A673 (cell line): ENCODE results near the gene COL4A2. TPM values are rescaled to one million over a fixed set of nuclear protein-coding genes. Genes with fewer than 3 reads are reported as not detected.
A peak's percentile ranks its signal among the peaks of the same experiment; 100 is the strongest.

Experiments used
- BruUV-seq: library from RNA; stranded (reverse); fragments of 400-500 nt; replicated peaks from 2 replicates; lab custom pipeline; 2021; lab: Mats Ljungman, UMichigan
- CTCF ChIA-PET: fragments of 300-600 bp; sonication (Branson Sonifier 250); formaldehyde crosslinking; loops from one replicate; lab custom pipeline; 2022; ENCODE audit warnings: antibody characterized with exemption; lab: Charles Lee
- POLR2A ChIA-PET: fragments of 300-600 bp; sonication (Branson Sonifier 250); formaldehyde crosslinking; loops from one replicate; lab custom pipeline; 2022; ENCODE audit warnings: antibody characterized with exemption; ENCODE audit not compliant: low non-redundant PET; lab: Charles Lee
- DNase-seq: peaks from one replicate; pipeline ENCODE4 v3.0.0-alpha.2; 2015; ENCODE audit warnings: low spot score
- H3K27ac ChIP-seq: fragments of 200-600 bp; sonication (generic); 2 replicates; pipeline ENCODE4 v1.5.1; 2016; ENCODE audit warnings: mixed run types, low read depth, mild to moderate bottlenecking, mixed read lengths, antibody characterized with exemption, low read length; ENCODE audit not compliant: poor library complexity, severe bottlenecking
- H3K27me3 ChIP-seq: fragments of 200-600 bp; sonication (generic); replicated peaks from 2 replicates; pipeline ENCODE4 v1.6.1; 2017; ENCODE audit warnings: mixed run types, low read depth, mild to moderate bottlenecking, mixed read lengths, antibody characterized with exemption, low read length; ENCODE audit not compliant: insufficient read depth, poor library complexity
- H3K36me3 ChIP-seq: fragments of 200-600 bp; sonication (generic); 2 replicates; pipeline ENCODE4 v1.6.1; 2016; ENCODE audit warnings: mixed run types, mild to moderate bottlenecking, mixed read lengths, antibody characterized with exemption, low read length; ENCODE audit not compliant: insufficient read depth, poor library complexity, severe bottlenecking
- H3K4me1 ChIP-seq: fragments of 200-600 bp; sonication (generic); 2 replicates; pipeline ENCODE4 v1.6.1; 2017; ENCODE audit warnings: mixed run types, mild to moderate bottlenecking, mixed read lengths, antibody characterized with exemption, low read length; ENCODE audit not compliant: insufficient read depth, poor library complexity, severe bottlenecking
- H3K4me3 ChIP-seq: fragments of 200-600 bp; sonication (generic); 2 replicates; pipeline ENCODE4 v1.5.1; 2016; ENCODE audit warnings: low read depth, mixed run types, mild to moderate bottlenecking, mixed read lengths, low read length; ENCODE audit not compliant: poor library complexity, severe bottlenecking
- H3K9me3 ChIP-seq: fragments of 200-600 bp; sonication (generic); 2 replicates; pipeline ENCODE4 v1.6.1; 2016; ENCODE audit warnings: mixed run types, low read depth, mild to moderate bottlenecking, mixed read lengths, antibody characterized with exemption, low read length; ENCODE audit not compliant: poor library complexity, severe bottlenecking
- CTCF ChIP-seq: fragments of 300-800, 200-600 bp; sonication (generic); conservative IDR thresholded peaks from 2 replicates; pipeline ENCODE4 v1.5.1; 2017; ENCODE audit warnings: low read depth, mild to moderate bottlenecking, antibody characterized with exemption, low read length, moderate library complexity, mixed read lengths
- EZH2 ChIP-seq: fragments of 200-600 bp; sonication (generic); IDR thresholded peaks from 2 replicates; pipeline ENCODE4 v1.6.1; 2017; ENCODE audit warnings: borderline replicate concordance, low read depth, mild to moderate bottlenecking, mixed read lengths, antibody characterized with exemption, low read length; ENCODE audit not compliant: poor library complexity, severe bottlenecking
- intact Hi-C: fragments of 100-400 bp; cut with micrococcal nuclease; formaldehyde crosslinking; loops from one replicate; pipeline ENCODE4 v1.10.0; 2022; ENCODE audit not compliant: unreplicated experiment
- total RNA-seq: library from RNA; stranded (reverse); gene quantifications from 2 replicates; pipeline ENCODE4 v1.2.3, GENCODE V29; 2021

Gene COL4A2
- total RNA-seq, 1 experiment from 2014 or later, result 184 TPM

- intact Hi-C loops, result no loop called here
- H3K27ac ChIP-seq, result no peak overlapping the region
- H3K27me3 ChIP-seq, result no peaks in the 10 kb centered on the region
- H3K4me1 ChIP-seq, result peaks cover 6% of the 10 kb centered on the region
- CTCF ChIA-PET, result no interaction called here
- BruUV-seq, result no TSS peak
- H3K36me3 ChIP-seq, result peaks cover 10% of the 10 kb centered on the region
- no peak overlapping the region for H3K4me3 ChIP-seq
- TF ChIP-seq CTCF (no peak), EZH2 (no peak)
- H3K9me3 ChIP-seq, result no peaks in the 10 kb centered on the region
- POLR2A ChIA-PET, result no interaction called here
- DNase-seq, result peak; percentile 49
Observed at GRCh38 chr13:110442930-110443621, 136.0 kb downstream of the COL4A2 start.

GRCh38 chr13:110443622-110444225 lies 136.6 kb downstream of the COL4A2 start:
- ChIA-PET CTCF (no interaction called here), POLR2A (no interaction called here)
- Histone ChIP-seq H3K27ac (no peak overlapping the region), H3K9me3 (no peaks in the 10 kb centered on the region), H3K4me3 (no peak overlapping the region), H3K4me1 (peaks cover 6% of the 10 kb centered on the region), H3K36me3 (peaks cover 10% of the 10 kb centered on the region), H3K27me3 (no peaks in the 10 kb centered on the region)
- no TSS peak for BruUV-seq
- intact Hi-C loops, result no loop called here
- no peak for DNase-seq
- TF ChIP-seq EZH2 (no peak), CTCF (no peak)

GRCh38 chr13:110444226-110444653 lies 137.2 kb downstream of the COL4A2 start:
- H3K36me3 ChIP-seq, result peaks cover 10% of the 10 kb centered on the region
- no peaks in the 10 kb centered on the region for H3K27me3 ChIP-seq
- TF ChIP-seq EZH2 (no peak), CTCF (no peak)
- H3K27ac ChIP-seq, result no peak overlapping the region
- no peaks in the 10 kb centered on the region for H3K9me3 ChIP-seq
- H3K4me3 ChIP-seq, result no peak overlapping the region
- POLR2A ChIA-PET, result no interaction called here
- peaks cover 6% of the 10 kb centered on the region for H3K4me1 ChIP-seq
- CTCF ChIA-PET, result no interaction called here
- DNase-seq, result no peak
- BruUV-seq, result no TSS peak
- intact Hi-C loops, result no loop called here
